ENCODE data around the gene TEDC1. TPM values are rescaled to one million over a fixed set of nuclear protein-coding genes. Genes with fewer than 3 reads are reported as not detected.

The TEDC1 gene
- polyA plus RNA-seq, 1 donor from 2014 or later = 11.8 TPM

GRCh38 chr14:105500036-105500725 is 9.1 kb downstream of the TEDC1 start:
- Mint-ChIP-seq H3K4me3 (peak overlapping the region in 1 of 4 donors; percentile 52), H3K36me3 (peaks cover 3% of the 10 kb centered on the region)

GRCh38 chr14:105500726-105501101 is 9.7 kb downstream of the TEDC1 start:
- peak overlapping the region in 1 of 4 donors; percentile 63 for H3K4me3 Mint-ChIP-seq
- H3K9me3 Mint-ChIP-seq = peaks cover 0 to 1% (median 0%) of the 10 kb centered on the region in 3 donors
- peaks cover 0 to 1% (median 0%) of the 10 kb centered on the region in 3 donors for H3K4me1 Mint-ChIP-seq
- H3K27ac Mint-ChIP-seq = peak overlapping the region in 2 of 3 donors; percentile 91 to 93
- H3K36me3 Mint-ChIP-seq = peaks cover 3% of the 10 kb centered on the region
- H3K27me3 Mint-ChIP-seq = peaks cover 4% of the 10 kb centered on the region

More at GRCh38 chr14:105500036-105500725, 9.1 kb downstream of the TEDC1 start:
- Mint-ChIP-seq H3K4me1 (peaks cover 0 to 1% (median 0%) of the 10 kb centered on the region in 3 donors), H3K27me3 (peaks cover 4% of the 10 kb centered on the region), H3K27ac (peak overlapping the region in 2 of 3 donors; percentile 91 to 93), H3K9me3 (peaks cover 0 to 1% (median 0%) of the 10 kb centered on the region in 3 donors)

- peak overlapping the region in 2 of 3 donors; percentile 59 to 91 for H3K27ac Mint-ChIP-seq
These were observed 10.7 kb downstream of the TEDC1 start for GRCh38 chr14:105501504-105502291.

GRCh38 chr14:105502446-105503295 is 11.6 kb downstream of the TEDC1 start:
- Mint-ChIP-seq H3K4me3 (peak overlapping the region in 2 of 4 donors; percentile 24 to 66), H3K4me1 (peaks cover 0 to 3% (median 0%) of the 10 kb centered on the region in 3 donors), H3K9me3 (peaks cover 0 to 1% (median 0%) of the 10 kb centered on the region in 3 donors), H3K27me3 (peaks cover 4% of the 10 kb centered on the region), H3K27ac (peak overlapping the region; percentile 26 to 91 (median 27)), H3K36me3 (peaks cover 3% of the 10 kb centered on the region)

More at GRCh38 chr14:105501504-105502291, 10.7 kb downstream of the TEDC1 start:
- H3K4me1 Mint-ChIP-seq = peaks cover 0 to 1% (median 0%) of the 10 kb centered on the region in 3 donors
- H3K9me3 Mint-ChIP-seq = peaks cover 0 to 1% (median 0%) of the 10 kb centered on the region in 3 donors
- H3K36me3 Mint-ChIP-seq = peaks cover 3% of the 10 kb centered on the region
- H3K4me3 Mint-ChIP-seq = no peak overlapping the region
- peaks cover 4% of the 10 kb centered on the region for H3K27me3 Mint-ChIP-seq

GRCh38 chr14:105503296-105503640 is 12.2 kb downstream of the TEDC1 start:
- Mint-ChIP-seq H3K36me3 (peaks cover 1% of the 10 kb centered on the region), H3K9me3 (peaks cover 0 to 1% (median 0%) of the 10 kb centered on the region in 3 donors), H3K27me3 (peaks cover 8% of the 10 kb centered on the region), H3K4me1 (peaks cover 0 to 3% (median 0%) of the 10 kb centered on the region in 3 donors), H3K4me3 (peak overlapping the region in 1 of 4 donors; percentile 35), H3K27ac (peak overlapping the region; percentile 59 to 93 (median 91))

- peaks cover 0 to 3% (median 0%) of the 10 kb centered on the region in 3 donors for H3K4me1 Mint-ChIP-seq
- peaks cover 11% of the 10 kb centered on the region for H3K27me3 Mint-ChIP-seq
- no peak overlapping the region for H3K4me3 Mint-ChIP-seq
- peaks cover 0 to 1% (median 0%) of the 10 kb centered on the region in 3 donors for H3K9me3 Mint-ChIP-seq
- peak overlapping the region in 2 of 3 donors; percentile 91 to 93 for H3K27ac Mint-ChIP-seq
- H3K36me3 Mint-ChIP-seq = no peaks in the 10 kb centered on the region
These were observed 13.1 kb downstream of the TEDC1 start for GRCh38 chr14:105503935-105504692.

- peaks cover 0 to under 1% (median 0%) of the 10 kb centered on the region in 3 donors for H3K9me3 Mint-ChIP-seq
- peaks cover 0 to 3% (median 0%) of the 10 kb centered on the region in 3 donors for H3K4me1 Mint-ChIP-seq
- H3K27ac Mint-ChIP-seq = peak overlapping the region in 2 of 3 donors; percentile 28 to 57
- no peaks in the 10 kb centered on the region for H3K36me3 Mint-ChIP-seq
- H3K27me3 Mint-ChIP-seq = peaks cover 11% of the 10 kb centered on the region
- no peak overlapping the region for H3K4me3 Mint-ChIP-seq
These were observed 14.1 kb downstream of the TEDC1 start for GRCh38 chr14:105505101-105505500.

GRCh38 chr14:105507247-105507646 is 16.2 kb downstream of the TEDC1 start:
- H3K4me3 Mint-ChIP-seq = no peak overlapping the region
- H3K9me3 Mint-ChIP-seq = no peaks in the 10 kb centered on the region
- peaks cover 0 to 3% (median 0%) of the 10 kb centered on the region in 3 donors for H3K4me1 Mint-ChIP-seq
- peak overlapping the region in 1 of 3 donors; percentile 48 for H3K27ac Mint-ChIP-seq
- peaks cover 19% of the 10 kb centered on the region for H3K27me3 Mint-ChIP-seq
- no peaks in the 10 kb centered on the region for H3K36me3 Mint-ChIP-seq

GRCh38 chr14:105508069-105508468 is 17.0 kb downstream of the TEDC1 start:
- no peak overlapping the region for H3K4me3 Mint-ChIP-seq
- H3K27ac Mint-ChIP-seq = no peak overlapping the region
- peaks cover 0 to 1% (median 0%) of the 10 kb centered on the region in 3 donors for H3K4me1 Mint-ChIP-seq
- H3K9me3 Mint-ChIP-seq = no peaks in the 10 kb centered on the region
- H3K36me3 Mint-ChIP-seq = no peaks in the 10 kb centered on the region
- peaks cover 15% of the 10 kb centered on the region for H3K27me3 Mint-ChIP-seq

- Mint-ChIP-seq H3K27me3 (peaks cover 15% of the 10 kb centered on the region), H3K36me3 (no peaks in the 10 kb centered on the region), H3K27ac (no peak overlapping the region), H3K9me3 (no peaks in the 10 kb centered on the region), H3K4me1 (peaks cover 0 to 1% (median 0%) of the 10 kb centered on the region in 3 donors), H3K4me3 (no peak overlapping the region)
These were observed 17.6 kb downstream of the TEDC1 start for GRCh38 chr14:105508601-105509000.

- H3K4me1 Mint-ChIP-seq = no peaks in the 10 kb centered on the region
- peaks cover 17% of the 10 kb centered on the region for H3K27me3 Mint-ChIP-seq
These were observed 26.1 kb downstream of the TEDC1 start for GRCh38 chr14:105517096-105517495.

GRCh38 chr14:105519946-105520698 is 29.1 kb downstream of the TEDC1 start:
- peaks cover 0 to 5% (median 0%) of the 10 kb centered on the region in 3 donors for H3K9me3 Mint-ChIP-seq
- H3K27me3 Mint-ChIP-seq = peaks cover 13% of the 10 kb centered on the region
- H3K4me3 Mint-ChIP-seq = no peak overlapping the region

More at GRCh38 chr14:105517096-105517495, 26.1 kb downstream of the TEDC1 start:
- Mint-ChIP-seq H3K36me3 (no peaks in the 10 kb centered on the region), H3K27ac (no peak overlapping the region), H3K4me3 (no peak overlapping the region), H3K9me3 (peaks cover 0 to 3% (median 0%) of the 10 kb centered on the region in 3 donors)

GRCh38 chr14:105525326-105525725 is 34.3 kb downstream of the TEDC1 start:
- H3K36me3 Mint-ChIP-seq = peaks cover 1% of the 10 kb centered on the region
- peaks cover 14% of the 10 kb centered on the region for H3K27me3 Mint-ChIP-seq
- peak overlapping the region; percentile 52 to 84 (median 56) for H3K4me3 Mint-ChIP-seq
- H3K4me1 Mint-ChIP-seq = peaks cover 4 to 9% (median 9%) of the 10 kb centered on the region in 3 donors
- peak overlapping the region in 1 of 3 donors; percentile 60 for H3K27ac Mint-ChIP-seq
- H3K9me3 Mint-ChIP-seq = peaks cover 0 to 1% (median 0%) of the 10 kb centered on the region in 3 donors

More at GRCh38 chr14:105519946-105520698, 29.1 kb downstream of the TEDC1 start:
- Mint-ChIP-seq H3K4me1 (peaks cover 0 to 5% (median 5%) of the 10 kb centered on the region in 3 donors), H3K27ac (no peak overlapping the region), H3K36me3 (no peaks in the 10 kb centered on the region)
